Hematopoietic multipotent progenitor cell treated with erythropoietin and hydrocortisone succinate and interleukin-3 and kit ligand, for 6 days (in vitro differentiated cells): ENCODE measurements around the gene CFAP45.
A peak's percentile ranks its signal among the peaks of the same experiment; 100 is the strongest.

ENCODE experiments used
- DNase-seq: peaks from one replicate; pipeline ENCODE4 v3.0.0-alpha.2; 2015

Gene CFAP45

GRCh38 chr1:159845751-159846629 is 54.0 kb downstream of the CFAP45 start:
- no peak for DNase-seq

DNA sequence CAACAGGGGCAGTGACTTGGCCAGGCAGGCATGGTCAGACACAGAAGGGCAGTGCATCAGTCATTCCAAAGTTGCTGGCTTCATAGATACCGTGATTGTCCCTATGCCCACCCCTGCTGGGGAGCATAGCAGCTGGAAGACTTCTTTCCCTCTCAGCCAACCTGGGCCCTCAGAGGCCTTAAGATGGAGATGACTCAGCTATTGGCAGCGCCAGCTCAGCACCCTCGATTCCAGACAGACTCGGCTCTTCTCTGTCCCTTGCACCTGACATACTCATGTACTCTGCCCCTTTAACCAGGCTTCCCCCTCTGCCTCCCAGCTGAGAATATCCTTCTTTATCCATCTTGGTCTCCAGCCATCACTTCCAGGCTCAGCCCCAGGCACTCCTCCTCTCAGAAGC is 56.5 kb downstream of the CFAP45 start:
- no peak for DNase-seq

- no peak for DNase-seq
These were observed 58.2 kb downstream of the CFAP45 start for GRCh38 chr1:159841749-159842148.

- no peak for DNase-seq
These were observed 60.7 kb downstream of the CFAP45 start for GRCh38 chr1:159839116-159839849.

DNA sequence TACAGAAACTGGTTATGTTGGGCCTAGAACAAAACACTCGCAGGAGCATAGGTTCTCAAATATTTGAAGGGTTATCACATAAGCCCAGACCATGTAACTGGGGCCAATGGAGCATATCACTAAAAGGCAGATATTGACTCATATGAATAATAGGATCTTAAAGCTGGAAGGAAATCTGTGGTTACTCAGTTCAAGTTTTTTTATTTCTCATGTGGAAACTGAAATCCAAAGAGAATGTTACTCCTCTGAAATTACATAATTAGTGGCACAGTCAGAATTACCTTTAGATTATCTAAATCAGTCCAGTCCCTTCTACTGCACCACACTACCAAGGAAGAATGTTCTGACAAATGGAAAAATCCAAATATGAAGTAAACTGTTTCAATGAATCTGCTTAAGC is 61.2 kb downstream of the CFAP45 start:
- peak; percentile 51 for DNase-seq

DNA sequence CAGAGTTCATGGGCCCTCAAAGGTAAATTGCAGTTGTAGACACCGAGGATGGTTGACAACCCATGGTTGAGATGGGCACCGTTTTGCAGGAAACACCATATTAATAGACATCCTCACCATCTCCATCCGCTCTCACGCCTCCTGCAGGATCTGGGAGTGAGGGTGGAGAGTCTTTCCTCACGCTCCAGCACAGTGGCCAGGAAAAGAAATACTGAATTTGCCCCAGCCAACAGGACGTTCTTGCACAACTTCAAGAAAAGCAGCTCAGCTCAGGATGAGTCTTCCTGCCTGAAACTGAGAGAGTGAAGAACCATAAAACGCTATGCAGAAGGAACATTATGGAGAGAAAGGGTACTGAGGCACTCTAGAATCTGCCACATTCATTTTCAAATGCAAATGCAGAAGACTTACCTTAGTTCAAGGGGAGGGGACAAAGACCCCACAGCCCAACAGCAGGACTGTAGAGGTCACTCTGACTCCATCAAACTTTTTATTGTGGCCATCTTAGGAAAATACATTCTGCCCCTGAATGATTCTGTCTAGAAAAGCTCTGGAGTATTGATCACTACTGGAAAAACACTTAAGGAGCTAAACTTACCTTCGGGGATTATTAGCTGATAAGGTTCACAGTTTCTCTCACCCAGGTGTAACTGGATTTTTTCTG is 64.0 kb downstream of the CFAP45 start:
- no peak for DNase-seq

DNA sequence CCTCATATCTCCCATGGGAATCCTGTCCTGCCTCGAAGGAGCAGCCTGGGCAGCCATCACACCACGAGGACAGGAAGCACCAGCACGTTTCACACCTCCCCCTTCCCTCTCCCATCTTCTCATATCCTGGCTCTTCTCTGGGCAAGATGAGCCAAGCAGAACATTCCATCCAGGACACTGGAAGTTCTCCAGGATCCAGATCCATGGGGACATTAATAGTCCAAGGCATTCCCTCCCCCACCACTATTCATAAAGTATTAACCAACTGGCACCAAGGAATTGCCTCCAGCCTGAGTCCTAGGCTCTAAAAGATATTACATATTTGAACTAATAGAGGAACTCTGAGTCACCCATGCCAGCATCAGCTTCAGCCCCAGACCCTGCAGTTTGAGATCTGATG is 64.6 kb downstream of the CFAP45 start:
- DNase-seq = no peak

- no peak for DNase-seq
These were observed 67.7 kb downstream of the CFAP45 start for GRCh38 chr1:159832309-159832708.

- no peak for DNase-seq
These were observed 68.4 kb downstream of the CFAP45 start for GRCh38 chr1:159831412-159832141.

DNA sequence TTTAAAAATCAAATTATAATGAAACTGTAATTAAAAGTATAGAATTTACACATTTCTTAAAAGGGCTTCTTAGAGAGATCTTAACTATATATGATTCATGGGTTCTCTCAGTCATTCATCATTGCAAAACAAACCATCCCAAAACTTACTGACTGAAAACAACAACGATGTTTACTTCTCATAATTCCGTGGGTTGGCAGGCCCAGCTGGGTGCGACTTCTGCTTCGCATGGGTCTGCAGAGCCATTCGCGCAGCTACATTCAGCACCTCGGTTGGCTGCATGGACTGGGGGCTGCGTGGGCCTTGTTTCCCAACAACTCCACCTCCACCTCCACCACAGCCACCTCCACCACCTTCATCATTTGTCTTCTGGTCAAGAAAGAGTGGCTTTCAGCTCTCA is 69.2 kb downstream of the CFAP45 start:
- DNase-seq = no peak

DNA sequence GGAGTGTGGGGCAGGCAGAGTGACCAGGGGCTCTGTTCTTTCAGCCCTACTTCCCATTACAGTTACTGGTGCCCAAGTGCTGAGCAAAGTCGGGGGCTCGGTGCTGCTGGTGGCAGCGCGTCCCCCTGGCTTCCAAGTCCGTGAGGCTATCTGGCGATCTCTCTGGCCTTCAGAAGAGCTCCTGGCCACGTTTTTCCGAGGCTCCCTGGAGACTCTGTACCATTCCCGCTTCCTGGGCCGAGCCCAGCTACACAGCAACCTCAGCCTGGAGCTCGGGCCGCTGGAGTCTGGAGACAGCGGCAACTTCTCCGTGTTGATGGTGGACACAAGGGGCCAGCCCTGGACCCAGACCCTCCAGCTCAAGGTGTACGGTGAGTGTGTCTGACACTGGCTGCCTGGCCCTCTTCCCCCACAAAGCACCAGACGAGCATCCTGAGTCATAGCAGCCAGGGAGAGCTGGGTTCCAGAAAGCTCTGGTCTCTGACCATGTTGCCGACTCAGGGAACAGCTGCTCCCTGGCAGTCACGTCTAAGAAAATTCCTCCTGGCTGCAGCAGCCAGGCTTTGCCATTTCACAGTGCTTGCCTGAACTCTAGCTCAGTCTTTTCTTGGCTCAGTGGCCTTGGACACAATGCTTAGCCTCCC is 70.0 kb downstream of the CFAP45 start:
- DNase-seq = no peak

DNA sequence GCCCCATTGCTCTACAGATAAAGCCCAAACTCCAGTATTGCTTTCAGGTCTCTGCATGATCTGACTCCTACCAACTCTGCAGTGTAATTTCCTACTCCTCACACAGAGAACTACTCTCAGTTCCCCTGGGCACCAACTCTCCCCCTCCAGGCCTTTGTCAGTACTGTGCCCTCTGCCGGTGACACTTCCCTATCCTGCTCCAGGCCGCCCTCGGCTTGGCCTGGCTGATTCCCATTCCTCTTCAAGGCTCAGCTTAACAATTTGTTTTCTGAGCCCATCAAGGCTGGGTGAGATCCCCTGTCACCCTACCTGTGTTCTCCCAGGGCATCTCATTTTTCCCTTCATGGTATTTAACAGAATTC is 70.7 kb downstream of the CFAP45 start:
- DNase-seq = peak; percentile 76

GRCh38 chr1:159828581-159829272 is 71.2 kb downstream of the CFAP45 start:
- DNase-seq = no peak

DNA sequence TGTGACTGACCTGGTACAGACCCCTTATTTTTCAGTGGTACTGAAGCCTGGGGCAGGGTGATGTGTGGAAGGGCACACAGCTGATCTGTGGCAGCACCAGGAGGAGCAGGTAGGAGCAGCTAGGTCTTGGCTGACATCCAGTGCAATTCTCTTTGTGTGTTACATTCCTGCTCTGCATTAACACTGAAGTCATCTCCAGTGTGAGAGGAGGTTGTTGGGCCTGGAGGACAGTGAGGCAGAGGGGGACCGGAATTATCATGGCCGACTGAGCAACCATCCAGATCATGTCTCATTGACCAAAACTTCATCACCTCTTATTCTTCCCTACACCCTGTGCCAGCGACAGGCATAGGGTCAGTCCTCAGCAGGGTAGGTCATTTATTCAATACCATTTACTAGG is 71.8 kb downstream of the CFAP45 start:
- no peak for DNase-seq

DNA sequence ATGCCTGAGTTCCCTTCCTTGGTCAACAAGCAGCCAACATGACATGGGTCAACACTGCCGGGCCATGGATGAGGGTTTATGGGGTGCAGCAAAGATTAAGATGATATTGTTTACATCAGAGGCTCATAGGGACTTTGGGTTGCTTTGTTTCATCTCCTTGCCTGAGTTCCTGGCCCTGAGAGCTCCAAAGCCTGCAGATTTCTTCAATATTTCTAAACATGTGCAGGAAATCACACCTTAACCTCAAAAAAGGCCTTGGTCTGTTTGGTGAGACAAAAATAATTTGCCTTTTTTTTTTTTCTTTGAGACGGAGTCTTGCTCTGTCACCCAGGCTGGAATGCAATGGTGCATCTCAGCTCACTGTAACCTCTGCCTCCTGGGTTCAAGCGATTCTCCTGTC is 72.4 kb downstream of the CFAP45 start:
- DNase-seq = no peak

DNA sequence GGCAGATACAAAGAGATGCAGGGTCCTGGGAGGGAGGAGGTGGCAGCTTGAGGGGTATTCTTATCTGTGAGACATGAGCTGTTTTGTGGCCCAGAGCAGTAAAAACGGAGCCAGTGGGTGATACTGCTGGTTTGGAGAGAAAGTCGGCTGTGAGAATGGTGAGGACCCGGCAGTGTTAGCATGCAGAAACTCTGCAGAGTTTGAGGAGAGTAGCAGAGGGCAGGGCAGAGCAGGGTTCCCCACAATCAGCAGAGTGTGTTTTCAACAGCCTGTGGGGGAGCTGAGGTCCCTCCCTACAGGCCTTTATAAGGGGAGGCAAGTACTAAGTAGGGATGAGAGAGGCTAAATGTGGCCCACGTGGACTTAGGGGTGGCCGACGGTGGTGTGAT is 72.9 kb downstream of the CFAP45 start:
- no peak for DNase-seq

DNA sequence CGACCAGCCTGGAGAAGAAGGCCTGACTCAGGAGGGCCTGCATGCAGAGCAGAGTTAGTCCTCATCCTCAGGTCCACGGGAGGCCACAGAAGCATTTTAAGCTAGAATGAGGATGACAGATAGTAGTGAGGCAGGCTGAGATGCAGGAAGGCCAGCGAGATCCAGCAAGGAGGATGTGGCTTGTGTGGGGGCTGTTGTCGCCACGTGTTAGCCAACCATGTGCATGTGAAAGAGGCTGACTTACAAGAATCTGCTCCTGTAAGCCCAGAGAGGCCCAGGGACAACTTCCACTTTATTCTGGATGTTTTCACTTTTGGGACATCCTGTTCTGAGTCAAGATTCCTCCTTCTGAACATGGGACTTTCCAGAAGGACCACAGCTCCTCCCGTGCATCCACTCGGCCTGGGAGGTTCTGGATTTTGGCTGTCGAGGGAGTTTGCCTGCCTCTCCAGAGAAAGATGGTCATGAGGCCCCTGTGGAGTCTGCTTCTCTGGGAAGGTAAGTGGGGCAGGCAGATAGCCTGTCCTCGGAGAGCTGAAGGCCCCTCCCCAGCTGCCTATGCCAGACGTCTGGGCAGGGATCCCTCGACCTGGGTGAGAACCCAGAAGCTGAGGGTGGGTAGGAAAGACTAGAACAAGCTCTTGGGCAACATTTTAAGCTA is 73.4 kb downstream of the CFAP45 start, which contains the start of gene SLAMF8:
Gene SLAMF8, plus strand, starts transcription at position 433 of the 661 bp plus-strand sequence. Its CDS starts 26 bp downstream, at position 459.
- peak; percentile 19 for DNase-seq

DNA sequence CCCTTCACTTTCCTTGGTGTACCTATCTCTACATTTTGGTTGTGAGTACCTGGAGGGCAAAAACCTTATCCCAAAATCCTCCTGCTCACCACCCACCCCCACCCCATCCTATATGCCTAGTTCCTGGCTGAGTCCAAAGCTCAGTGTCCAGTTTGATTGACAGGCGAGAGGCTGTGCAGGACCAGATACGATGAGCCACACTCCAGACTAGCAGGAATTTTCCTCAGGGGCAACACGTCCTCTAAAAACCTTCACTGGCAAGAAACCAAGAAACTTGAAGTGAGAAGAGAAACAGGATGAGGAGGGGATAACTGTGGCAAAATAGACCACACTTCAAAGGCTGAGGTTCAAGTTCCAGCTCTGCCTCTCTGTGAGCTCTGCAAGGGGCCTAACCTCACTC is 74.4 kb downstream of the CFAP45 start:
- DNase-seq = no peak

- DNase-seq = no peak
These were observed 76.6 kb downstream of the CFAP45 start for GRCh38 chr1:159823406-159823805.
